Activated naive CD4-positive, alpha-beta T cell treated with anti-CD3 and anti-CD28 coated beads, Interleukin-2, amount 50 U/mL, for 16 hours (primary cell): Measurements from ENCODE around the gene PXDN.
"Not testable (repeated sequence)": the region's sequence is repeated elsewhere in the genome, so short reads cannot be mapped to it uniquely, and the experiment has no call there.

Source experiments
- DNase-seq: peaks from one replicate; pipeline ENCODE4 v3.0.0-alpha.2; 2020

The PXDN gene

GRCh38 chr2:1626271-1626681, 118.0 kb downstream of the PXDN start:
- DNase-seq: no peak

- DNase-seq: no peak
Observed at GRCh38 chr2:1625281-1626001, 118.9 kb downstream of the PXDN start.

DNA sequence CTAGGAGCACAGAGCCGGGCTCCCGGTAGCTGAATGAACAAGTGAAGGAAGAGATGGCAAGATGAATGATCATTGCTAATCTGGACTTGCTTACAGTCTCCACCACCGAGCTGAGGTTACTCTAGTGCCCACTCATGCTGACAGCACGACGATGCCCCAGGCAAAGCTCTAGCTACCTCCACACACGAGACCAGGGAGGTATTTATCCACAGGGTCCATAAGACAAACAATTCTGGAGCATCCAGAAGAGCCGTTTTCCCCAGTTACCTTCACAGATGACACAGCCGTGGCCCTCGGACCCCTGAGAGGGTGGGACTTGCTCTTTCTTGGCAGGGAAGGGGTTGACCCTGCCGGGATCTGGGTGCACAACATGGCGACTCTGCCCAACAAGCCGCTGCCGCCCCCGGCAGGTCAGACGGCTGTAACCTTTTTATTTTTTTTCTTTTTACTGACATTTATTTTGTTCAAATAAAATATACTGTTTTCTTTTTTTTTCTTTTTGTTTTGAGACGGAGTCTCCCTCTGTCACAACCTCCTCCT, 120.3 kb downstream of the PXDN start:
- no peak for DNase-seq

- no peak for DNase-seq
Observed at GRCh38 chr2:1622521-1623200, 121.7 kb downstream of the PXDN start.

- not testable (repeated sequence) for DNase-seq
Observed at GRCh38 chr2:1621976-1622375, 122.3 kb downstream of the PXDN start.

DNA sequence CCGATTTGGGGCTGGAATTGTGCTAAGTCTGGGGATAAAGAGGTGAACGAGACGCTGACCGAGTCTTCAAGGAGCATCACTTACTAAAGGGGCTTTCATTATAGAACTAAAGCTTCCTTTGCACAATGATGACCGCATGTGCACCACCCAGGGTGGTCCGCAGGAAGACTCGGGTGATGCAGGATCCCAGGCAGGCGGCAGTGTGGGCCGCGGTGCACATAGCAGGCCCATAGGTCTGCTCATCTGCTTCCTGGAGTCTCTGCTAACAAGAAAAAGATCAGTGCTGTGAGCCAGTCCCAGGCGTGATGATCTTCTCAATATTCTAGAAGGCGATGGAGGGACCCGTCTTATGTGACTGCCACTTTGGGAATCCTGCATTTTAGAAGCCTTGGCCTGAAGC, 122.8 kb downstream of the PXDN start:
- no peak for DNase-seq

- DNase-seq: no peak
Observed at GRCh38 chr2:1621041-1621440, 123.3 kb downstream of the PXDN start.

- no peak for DNase-seq
Observed at GRCh38 chr2:1620081-1620480, 124.2 kb downstream of the PXDN start.

GRCh38 chr2:1619556-1619955, 124.8 kb downstream of the PXDN start:
- no peak for DNase-seq

DNA sequence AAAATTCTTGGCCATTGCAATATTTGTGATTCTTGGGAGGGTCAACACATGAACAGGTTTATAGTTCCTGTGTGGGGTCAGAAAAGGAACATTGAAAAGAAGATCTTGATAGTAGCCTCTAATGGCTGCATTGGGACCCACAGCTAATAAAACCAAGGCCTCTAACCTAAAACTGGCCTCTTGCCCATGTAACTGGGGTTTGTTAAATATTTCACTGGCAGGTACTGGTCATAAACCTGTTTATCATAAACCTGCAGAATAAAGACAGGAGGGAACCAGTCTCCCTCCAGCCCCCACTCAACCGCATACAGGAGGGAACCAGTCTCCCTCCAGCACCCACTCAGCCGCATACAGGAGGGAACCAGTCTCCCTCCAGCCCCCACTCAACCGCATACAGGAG, 125.3 kb downstream of the PXDN start:
- no peak for DNase-seq

- DNase-seq: no peak
Observed at GRCh38 chr2:1618191-1618961, 125.9 kb downstream of the PXDN start.

GRCh38 chr2:1617425-1618021, 126.8 kb downstream of the PXDN start:
- DNase-seq: no peak

- DNase-seq: no peak
Observed at GRCh38 chr2:1614564-1614963, 129.8 kb downstream of the PXDN start.

GRCh38 chr2:1613731-1614354, 130.5 kb downstream of the PXDN start:
- no peak for DNase-seq

GRCh38 chr2:1613078-1613445, 131.3 kb downstream of the PXDN start:
- no peak for DNase-seq

- no peak for DNase-seq
Observed at GRCh38 chr2:1612391-1613077, 131.8 kb downstream of the PXDN start.

DNA sequence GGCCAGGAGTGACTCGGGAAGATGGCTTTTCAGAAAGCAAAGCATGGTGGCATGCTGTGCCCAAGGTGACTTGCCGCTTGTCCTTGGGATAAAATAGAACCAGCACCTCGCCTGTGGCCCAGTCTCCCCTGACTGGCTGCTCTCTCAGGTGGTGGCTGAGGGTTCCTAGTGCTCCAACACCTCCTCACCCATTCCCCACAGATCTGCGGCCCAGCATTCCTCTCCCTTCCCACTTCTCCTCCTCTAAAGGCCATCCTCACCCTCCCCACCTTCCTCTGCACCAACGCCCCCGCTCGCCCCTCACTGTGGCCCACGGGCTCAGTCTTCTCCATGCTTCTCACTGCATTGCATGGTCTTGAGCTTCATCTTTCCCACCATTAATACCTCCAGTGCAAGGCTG, 132.4 kb downstream of the PXDN start:
- DNase-seq: no peak

- DNase-seq: no peak
Observed at GRCh38 chr2:1610096-1610485, 134.2 kb downstream of the PXDN start.

DNA sequence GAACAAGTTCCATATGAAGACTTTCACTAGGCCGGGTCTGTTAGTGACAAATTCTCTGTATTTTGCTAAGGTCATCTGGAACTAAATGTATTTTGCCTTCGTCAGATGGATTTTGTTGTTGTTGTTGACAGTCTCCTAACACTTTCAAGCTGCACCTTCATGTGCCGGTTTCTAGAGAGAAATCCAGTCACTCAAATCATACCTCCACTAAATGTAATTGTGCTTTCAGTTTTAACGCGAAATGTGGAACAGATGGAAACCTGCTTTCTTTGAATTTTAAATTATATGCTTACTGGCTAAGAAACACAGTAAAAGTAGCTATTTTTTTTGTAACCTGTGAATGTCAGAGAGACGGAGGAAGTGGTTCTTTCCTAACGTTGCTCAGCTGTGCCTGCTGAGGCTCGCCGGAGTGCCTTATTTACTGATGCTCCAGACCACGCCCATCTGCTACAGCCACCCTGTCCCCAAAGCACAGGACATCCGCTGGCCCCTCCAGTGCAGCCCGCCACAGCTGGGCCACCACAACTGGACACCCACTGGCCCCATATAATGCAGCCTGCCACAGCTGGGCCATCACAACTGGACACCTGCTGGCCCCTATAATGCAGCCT, 134.7 kb downstream of the PXDN start:
- no peak for DNase-seq

GRCh38 chr2:1609040-1609439, 135.3 kb downstream of the PXDN start:
- DNase-seq: no peak

- no peak for DNase-seq
Observed at GRCh38 chr2:1607971-1608688, 136.2 kb downstream of the PXDN start.
